GM06990 (cell line): ENCODE measurements around the gene CACTIN.

Source experiments
- DNase-seq: peaks from one replicate; pipeline ENCODE4 v3.0.0-alpha.2; 2011; ENCODE audit not compliant: insufficient read length; ENCODE audit errors: extremely low read depth
- H3K27me3 ChIP-seq: replicated peaks from 2 replicates; pipeline ENCODE4 v1.6.0; 2011; ENCODE audit warnings: low read length; ENCODE audit not compliant: control insufficient read depth, insufficient read depth
- H3K36me3 ChIP-seq: 2 replicates; pipeline ENCODE4 v1.5.1; 2011; ENCODE audit warnings: low read length; ENCODE audit not compliant: control insufficient read depth, insufficient read depth
- H3K4me3 ChIP-seq: replicated peaks from 2 replicates; pipeline ENCODE4 v1.5.1; 2011; ENCODE audit warnings: low read depth, mild to moderate bottlenecking, control low read depth, low read length
- CTCF ChIP-seq: IDR thresholded peaks from 2 replicates; pipeline ENCODE4 v1.5.1; 2011; ENCODE audit warnings: low read length, control low read depth, mild to moderate bottlenecking, inconsistent platforms; ENCODE audit not compliant: insufficient read depth, poor library complexity, severe bottlenecking

The CACTIN gene

GRCh38 chr19:3605361-3605760 is 21.2 kb downstream of the CACTIN start:
- Histone ChIP-seq H3K36me3 (peaks cover 2% of the 10 kb centered on the region; the same call in 1 of the 2 replicates), H3K27me3 (no peaks in the 10 kb centered on the region), H3K4me3 (no peak overlapping the region)
- no peak for DNase-seq
- TF ChIP-seq CTCF = no peak

GRCh38 chr19:3604987-3605343 is 21.6 kb downstream of the CACTIN start:
- no peak for TF ChIP-seq CTCF

DNA sequence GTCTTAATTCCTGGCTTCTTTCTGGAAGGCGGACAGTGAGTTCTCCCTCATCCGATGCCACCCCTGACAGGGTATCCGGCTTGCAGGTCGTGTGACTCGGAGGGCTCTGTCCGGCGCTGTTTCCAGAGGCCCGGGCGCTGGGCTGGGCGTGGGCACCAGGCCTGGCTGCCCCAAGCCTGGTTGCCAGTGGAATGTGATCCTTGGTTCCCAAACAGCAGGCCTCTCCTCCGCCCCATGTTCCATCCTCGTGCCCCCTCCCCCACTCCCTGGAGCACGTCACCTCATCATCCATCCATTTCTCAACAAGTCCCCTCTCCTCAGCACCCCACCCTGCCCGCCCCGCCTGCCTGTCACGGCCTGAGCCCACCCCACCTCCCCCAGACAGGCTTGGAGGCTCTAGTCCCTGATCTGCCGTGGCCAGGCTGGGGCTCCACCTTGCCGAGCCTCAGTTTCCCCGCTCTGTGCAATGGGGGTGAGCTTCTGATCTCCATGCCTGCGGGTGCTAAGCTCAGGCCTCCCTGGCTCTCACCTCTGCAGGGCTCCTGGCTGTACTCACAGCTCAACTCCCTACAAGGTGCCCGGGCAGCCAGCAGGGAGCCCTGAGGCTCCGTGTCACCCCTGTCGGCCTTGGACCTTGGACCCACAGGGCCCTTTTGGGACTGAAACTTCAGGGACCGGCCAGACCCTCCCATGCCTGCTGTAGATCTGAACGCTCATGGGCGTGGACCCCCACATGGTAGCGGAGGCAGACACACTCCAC is 22.2 kb downstream of the CACTIN start:
- no peak for DNase-seq
- Histone ChIP-seq H3K4me3 (no peak overlapping the region), H3K27me3 (no peaks in the 10 kb centered on the region), H3K36me3 (no peaks in the 10 kb centered on the region)
- TF ChIP-seq CTCF = no peak

More at GRCh38 chr19:3604987-3605343, 21.6 kb downstream of the CACTIN start:
- H3K36me3 ChIP-seq = no peaks in the 10 kb centered on the region
- DNase-seq = no peak
- no peaks in the 10 kb centered on the region for H3K27me3 ChIP-seq
- no peak overlapping the region for H3K4me3 ChIP-seq

DNA sequence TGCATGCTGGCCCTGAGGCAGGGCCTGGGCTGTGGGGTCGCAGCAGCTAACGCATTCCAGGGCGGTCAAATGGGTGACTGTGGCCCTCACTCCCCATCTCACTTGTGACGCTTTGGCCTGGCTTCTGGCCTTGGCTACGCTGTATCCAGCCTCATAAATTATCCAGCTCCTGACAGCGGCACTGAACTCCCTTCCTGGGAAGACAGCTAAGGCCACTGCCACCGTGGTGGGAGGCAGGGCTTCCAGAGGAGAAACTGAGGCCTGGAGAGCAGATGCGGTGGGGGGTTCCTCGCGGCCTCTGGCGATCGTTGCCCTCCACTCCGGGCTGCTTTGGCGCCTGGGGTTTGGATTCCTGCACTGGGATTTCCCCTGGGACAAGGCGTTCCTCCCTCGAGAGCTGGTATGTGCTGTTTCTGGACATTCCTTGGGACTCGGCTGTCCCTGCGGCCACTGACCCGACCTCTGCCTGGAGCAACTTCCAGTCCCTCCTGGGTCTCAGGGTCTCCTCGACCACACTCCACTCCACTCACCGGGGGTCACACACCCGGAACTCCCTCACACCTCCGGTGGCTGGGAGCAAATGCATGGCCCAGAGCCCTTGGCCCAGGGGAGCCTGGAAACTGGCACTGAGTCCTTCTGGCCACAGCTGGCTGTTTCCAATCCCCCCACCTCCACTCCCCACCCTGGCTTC is 23.3 kb downstream of the CACTIN start:
- Histone ChIP-seq H3K27me3 (no peaks in the 10 kb centered on the region), H3K4me3 (no peak overlapping the region), H3K36me3 (no peaks in the 10 kb centered on the region)
- no peak for DNase-seq
- no peak for TF ChIP-seq CTCF

DNA sequence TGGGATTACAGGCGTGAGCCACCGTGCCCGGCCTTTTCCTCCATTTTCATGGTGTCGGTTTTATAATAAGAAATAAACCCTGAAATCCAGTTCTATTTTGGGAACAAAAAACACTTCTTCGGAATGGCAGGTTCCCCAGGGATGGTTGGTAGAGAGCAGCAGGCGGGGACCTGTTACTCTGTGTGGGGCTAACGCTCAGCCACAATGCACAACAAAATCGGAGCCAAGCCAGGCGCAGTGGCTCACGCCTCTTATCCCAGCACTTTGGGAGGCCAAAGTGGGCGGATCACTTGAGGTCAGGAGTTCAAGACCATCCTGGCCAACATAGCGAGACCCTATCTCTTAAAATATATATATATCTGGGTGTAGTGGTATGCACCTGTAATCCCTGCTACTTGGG is 25.6 kb downstream of the CACTIN start:
- DNase-seq = no peak
- TF ChIP-seq CTCF = no peak

More for the DNA sequence above, 25.6 kb downstream of the CACTIN start:
- Histone ChIP-seq H3K36me3 (no peaks in the 10 kb centered on the region), H3K27me3 (no peaks in the 10 kb centered on the region), H3K4me3 (no peak overlapping the region)
